Globus pallidus (tissue), 1 donor: Measurements from ENCODE around the gene QKI.
A peak's percentile ranks its signal among the peaks of the same experiment; 100 is the strongest.

ENCODE experiments used
- DNase-seq: peaks from one replicate; pipeline ENCODE4 v3.0.0-alpha.2; 2015; ENCODE audit warnings: low spot score

Gene QKI

DNA sequence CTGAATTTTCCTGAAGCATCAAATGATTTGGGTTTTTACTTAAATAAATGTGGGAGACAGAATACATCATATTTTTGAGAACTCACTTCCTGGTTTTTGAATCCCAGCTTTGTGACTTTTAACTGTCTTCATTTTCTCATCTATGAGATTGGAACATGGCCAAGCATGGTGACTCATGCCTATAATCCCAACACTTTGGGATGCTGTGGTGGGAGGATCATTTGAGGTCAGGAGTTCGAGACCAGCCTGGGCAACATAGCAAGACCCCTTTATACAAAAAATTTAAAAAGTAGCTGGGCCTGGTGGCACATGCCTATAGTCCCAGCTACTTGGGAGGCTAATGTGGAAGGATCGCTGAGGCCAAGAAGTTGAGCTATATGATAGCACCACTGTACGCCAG is 122.3 kb downstream of the QKI start:
- DNase-seq, result no peak

DNA sequence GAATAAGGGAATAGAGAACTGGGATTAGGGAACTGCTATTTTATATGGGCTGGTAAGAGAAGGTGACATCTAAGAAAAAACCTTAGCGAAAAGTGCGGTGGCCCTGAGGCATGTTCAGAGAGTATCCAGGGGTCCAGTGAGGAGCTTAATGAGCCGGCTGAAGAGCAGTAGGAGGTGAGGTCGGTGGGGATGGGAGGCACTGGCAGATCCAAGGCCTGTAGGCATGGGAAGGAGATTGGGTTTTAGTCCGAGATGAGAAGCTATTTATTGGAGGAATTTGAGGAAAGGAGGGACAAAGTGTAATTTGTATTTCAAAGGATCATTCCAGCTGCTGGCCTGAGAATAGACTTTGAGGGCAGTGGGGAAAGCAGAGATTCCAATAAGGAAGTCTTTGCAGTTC is 123.8 kb downstream of the QKI start:
- no peak for DNase-seq

DNA sequence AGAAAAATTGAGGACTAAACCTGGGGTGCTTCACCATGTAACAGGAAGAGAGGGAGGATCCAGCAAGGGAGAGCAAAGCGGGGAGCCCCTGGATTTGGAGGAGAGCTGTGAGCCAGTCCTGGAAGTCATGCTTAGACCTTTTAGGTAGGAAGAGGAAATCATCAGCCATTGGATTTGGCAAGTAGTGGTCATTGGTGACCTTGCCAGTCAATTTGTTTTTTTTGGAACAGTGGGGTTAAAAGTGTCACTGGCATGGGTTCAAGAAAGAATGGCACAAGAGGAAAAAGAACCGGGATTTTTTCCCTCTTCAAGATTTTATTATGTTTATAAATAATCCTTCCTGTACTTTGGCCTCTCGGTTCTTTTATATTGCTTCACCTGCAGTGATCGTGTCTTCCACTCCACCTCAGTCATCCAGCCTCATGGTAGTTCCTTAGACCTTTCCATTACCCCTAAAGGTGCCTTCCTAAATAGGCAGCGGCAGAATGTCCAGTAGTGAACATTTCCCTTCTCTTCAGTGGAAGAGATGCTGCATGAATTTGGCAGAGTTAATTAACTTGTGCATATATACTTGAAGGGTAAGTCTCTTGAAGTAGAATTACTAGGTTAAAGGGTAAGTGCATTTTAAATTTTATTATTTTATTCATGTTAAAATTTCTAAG is 124.7 kb downstream of the QKI start:
- DNase-seq, result no peak

DNA sequence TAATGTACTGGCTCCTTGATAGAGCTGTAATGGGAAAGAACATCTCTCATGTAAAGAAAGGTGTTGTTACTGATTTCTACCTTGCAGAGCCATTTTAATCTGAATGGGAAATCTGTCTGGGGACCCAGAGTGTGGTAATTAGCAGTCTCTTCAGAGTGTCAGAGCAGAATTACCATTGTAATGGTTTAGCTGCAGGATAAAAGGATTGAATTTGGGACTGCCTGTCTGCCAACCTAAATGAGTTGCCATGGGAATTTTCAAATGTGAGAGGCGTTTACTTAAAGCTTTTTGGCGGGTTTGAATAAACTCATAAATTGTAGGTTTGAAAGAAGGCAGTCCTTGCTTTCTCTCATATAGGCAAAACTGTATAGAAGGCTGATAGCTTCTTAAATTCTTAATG is 128.8 kb downstream of the QKI start:
- no peak for DNase-seq

DNA sequence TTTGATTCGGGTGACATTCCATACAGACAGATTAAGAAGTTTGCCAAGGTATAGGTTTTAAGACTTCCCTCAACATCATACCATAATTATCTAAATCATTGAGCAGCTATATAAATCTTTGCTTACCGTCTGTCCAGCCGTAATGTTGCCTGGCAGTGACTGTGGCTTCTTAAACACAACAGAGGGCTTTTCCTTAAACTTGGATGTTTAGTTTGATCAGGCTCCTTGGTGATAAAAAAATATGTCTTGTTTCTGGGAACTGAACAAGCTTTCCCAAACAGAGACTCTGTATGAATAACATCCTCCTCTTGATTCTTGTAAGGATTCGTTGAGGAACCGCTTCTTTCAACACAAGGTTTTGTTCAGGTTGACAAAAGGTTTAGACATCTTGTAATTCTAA is 130.9 kb downstream of the QKI start:
- DNase-seq, result no peak

DNA sequence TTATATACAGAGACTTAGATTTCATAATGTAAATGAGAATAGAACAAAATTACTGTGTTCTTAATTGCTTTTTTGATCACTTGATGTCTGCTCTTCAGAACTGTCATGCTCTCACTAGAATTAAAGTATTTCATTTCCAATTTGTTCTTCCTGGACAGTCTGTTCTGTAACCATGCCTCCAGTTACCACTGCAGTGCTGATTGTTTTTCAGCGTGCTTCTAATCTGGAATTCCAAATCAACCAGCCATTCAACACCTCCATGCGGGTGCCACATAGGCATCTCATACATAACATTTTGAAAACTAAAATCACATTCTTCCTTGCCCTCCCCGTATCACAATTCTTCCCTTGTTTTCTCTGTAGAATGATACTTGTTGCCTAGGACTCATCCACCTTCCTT is 132.8 kb downstream of the QKI start:
- no peak for DNase-seq

DNA sequence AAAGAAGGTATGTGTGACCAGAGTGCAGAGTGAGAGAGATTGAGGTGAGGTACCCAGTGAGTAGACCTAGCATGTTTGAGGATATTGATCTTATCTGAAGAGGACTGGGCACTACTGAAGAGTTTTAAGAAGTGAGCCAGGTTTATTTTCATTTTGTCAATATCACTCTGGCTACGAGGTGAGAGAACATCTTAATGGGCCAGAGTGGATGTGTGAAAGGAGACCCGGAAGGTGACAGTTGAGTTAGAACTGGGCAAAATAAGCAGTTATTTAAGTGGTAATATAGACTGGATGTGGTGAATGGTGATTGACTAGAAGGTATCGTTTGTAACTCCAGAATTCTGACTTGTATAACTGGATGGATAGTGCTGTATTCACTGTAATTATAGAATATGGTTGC is 134.1 kb downstream of the QKI start:
- DNase-seq, result no peak

DNA sequence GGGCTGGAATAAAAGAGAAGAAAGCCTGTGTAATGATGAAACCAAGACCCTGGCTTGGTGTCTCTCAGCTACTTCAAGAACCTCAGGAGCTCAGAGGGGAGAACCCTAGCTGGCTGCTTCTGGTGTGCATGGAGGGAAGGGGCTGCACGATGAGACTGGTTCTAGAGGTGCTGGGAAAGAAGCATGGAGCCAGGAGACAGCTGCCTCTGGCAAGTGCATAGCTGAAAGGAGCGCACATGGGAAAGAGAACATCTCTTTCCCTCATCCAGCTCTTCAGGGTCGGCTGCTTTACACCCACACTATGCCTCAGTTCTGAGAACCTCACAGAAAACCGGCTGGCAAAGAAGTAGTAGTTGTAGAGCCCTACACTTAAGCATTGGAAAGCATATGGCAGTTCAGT is 139.5 kb downstream of the QKI start:
- no peak for DNase-seq

DNA sequence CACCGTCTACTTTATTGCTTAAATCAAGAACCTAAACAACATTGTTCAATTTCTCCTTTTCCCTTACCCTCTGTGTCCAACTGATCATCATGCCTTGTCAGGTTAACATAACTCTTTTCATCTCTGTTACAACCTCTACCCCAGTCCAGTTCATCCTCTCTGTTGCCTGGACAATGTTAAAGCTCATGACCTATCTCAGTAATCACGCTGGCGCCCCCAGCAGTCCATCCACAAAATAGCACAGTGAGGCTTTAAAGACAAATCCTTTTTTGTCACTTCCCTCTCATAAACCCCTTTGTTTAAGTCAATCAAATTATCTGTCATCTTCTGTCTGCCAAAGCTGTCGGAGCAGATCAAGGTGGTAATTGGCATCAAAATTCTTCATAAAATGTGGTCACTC is 140.1 kb downstream of the QKI start:
- no peak for DNase-seq

DNA sequence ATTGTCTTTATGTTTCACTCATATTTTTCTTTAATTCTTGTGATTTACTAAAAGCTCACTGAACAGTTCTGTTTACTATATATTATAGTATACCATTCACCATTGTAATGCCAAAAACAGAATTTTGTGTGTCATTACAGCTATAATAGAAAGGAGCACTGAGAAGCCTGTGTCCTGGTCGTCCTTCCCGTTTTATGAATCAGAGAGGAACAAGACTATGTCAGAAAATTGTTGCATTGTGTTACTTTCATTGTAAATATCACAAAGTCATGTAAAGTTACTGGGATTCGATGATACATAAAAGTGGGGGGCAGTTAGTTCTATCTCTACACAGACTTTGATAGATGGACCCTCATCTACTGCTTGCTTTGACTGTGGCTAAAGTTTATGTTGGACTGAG is 145.1 kb downstream of the QKI start:
- no peak for DNase-seq

DNA sequence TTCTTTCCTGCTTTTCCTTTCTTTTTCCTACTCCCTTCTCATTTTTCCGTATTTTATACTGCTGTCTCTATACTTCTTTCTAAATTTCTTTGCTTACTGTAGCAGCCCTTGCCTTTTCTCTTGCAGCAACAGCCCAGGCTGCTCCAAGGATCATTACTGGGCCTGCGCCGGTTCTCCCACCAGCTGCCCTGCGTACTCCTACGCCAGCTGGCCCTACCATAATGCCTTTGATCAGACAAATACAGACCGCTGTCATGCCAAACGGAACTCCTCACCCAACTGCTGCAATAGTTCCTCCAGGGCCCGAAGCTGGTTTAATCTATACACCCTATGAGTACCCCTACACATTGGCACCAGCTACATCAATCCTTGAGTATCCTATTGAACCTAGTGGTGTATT is 148.8 kb downstream of the QKI start:
- no peak for DNase-seq

DNA sequence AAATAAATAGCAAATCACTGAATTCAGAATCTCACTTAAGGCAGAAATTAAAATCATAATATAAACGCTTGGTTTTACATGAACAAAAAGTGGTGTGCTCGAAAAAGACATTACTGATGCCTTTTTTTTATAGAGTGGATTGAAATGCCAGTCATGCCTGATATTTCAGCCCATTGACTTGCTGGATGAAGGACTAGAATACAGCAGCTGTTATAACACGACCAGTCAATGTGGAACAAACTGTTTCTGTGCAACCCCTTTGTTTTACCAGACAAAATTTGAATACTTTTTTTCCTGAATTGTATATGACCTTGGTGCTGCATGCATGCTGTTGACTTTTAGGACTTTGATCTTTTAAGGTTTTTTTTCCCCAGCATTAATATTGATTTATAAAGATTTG is 150.0 kb downstream of the QKI start:
- no peak for DNase-seq

DNA sequence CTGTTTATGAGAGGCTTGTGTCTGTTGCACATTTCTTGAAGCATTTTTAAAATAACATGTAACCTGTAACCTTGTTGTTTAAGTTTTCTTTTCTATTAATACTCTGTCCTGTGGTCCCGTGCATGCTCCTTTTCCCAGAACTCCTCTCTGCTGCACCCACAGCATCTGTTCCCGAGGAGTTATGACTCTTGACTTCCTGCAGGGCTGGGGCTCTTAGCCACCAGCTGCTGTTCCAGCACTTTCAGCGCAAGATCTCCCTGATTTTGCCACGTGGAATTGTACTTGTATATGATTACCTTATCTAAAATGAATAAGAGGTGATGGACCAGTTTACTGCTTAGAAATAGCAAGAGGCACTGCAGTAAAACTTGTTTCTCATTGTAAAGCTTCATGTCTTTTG is 150.6 kb downstream of the QKI start:
- DNase-seq, result no peak

DNA sequence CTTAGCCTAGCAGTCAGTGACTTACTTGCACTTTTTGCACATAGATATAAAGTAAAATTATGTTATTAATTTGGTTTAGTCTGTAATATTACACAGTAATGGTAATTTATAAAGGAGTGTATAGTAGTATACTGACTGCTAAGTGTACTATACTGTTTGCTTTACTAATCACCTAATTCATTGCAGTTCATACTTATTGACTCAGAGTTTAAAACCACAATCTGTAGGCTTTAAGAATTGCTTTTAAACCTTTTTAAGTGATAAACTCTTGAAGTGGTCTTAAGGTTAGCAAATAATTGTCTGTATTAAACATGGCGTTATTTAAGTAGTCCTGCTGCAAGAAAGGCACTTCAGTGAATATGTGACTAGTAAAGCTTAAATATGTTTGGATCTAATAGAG is 151.5 kb downstream of the QKI start:
- DNase-seq, result no peak

DNA sequence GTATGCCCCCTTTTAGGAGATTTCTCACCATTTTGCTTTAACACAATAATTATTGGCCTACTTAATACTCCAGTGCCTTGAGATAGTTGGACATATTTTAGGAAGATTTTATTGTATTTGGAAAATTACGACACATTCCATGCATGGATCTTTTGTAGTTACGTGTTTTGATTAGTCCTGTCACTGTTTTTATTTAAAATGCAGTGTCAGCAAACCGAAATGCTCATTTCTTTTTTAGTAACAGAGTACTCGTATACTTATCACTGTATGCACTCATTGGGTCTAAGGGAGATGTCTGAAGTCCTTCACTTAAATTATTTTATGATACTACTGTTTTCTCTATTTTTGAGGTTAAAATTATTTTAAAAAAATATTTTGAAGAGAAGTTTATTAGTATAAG is 153.8 kb downstream of the QKI start:
- DNase-seq, result no peak

DNA sequence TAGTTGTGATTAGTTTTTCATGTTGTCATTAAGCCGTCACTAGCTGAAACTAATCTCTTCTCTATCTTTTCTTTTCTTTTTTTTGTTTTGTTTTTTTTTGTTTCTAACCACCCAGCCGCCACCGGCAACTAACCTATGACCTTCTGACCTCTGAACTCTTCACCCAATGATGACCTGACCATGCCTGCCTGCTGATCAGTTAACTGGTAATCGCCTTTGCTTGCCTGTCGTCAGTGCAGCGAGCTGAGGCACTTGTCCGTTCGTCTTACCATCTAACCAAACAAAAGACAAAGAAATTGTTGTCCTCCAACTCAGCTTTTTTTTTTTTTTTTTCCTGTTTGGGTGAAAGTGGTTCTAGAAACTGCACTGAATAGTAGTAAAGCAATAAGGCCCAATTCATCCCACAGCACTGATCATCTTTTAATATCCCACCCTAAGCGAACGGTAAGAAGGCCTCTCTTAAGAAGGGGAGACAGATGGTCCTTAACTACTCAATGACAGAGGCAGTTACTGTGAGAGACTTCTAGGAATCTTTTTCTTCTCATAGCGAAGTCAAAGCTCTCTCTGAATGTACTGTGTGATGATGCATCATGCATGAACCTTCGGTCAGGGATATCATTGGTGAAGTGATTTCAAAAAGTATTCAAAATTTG is 156.2 kb downstream of the QKI start:
- DNase-seq, result peak; percentile 72

DNA sequence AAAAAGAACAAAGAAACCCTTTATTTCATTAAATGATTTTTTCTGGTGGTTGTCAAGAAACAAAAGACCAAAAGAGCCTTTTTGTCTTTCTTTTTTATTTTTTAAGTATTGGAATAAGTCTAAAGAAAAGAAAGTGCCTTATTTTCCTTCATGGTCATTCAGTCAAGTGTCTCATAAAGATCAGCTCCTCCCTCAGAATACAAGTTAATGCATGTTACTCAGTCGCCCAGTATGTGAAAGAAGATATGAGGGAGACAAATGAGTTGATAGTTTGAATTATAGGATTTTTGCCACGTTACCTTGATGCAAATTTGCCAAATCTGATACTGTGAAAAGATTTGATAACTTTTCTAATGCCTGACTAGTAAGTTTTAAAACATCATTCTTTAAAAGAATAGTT is 157.2 kb downstream of the QKI start:
- DNase-seq, result no peak

DNA sequence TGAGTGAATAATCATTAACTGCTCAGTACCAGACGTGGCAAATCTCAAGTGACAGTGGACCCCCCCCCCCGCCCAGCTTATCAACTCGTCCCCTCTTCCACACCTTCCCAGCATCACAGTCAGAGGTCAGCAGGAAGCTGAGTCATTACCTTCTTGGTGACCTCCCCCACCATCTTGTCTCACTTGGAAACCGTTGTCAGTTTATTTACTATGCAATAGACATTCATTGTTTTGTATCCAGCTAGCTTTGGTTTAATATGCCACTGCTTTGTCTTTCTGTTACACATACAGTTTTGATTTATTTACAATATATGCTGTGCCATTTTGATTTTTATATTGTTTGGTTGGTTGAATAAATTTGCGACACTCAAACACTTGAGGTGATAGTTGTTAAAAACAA is 158.1 kb downstream of the QKI start:
- DNase-seq, result no peak

DNA sequence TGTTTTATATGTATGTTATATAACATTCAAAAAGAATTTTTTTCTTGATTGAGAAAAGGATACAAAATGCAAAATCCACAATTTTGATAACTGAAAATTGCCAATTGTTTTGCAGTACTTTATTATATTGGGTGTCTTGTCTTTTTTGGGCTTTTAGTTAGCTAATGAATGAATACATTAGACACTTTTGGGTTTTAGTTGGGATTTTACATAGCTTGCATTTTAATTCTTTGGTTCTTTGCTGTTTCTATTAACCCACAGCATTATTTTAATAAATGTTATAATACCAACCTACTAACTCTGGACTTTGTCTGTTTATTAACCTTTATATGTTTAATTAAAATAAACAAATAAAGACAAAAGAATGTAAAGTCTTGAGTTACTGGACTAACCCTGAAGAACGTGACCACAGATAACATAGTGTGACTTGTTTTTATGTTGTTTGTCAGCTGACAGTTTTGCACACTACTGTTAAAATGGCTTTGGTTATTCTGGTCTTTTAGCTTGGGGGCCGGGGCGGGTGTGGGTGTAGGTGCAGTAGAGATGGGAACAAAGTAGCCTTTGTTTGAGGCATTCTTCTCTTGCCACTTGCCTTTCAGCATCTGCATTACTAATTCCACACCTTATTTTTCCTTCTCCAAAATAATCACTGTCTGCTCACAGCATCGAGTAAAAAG is 159.1 kb downstream of the QKI start:
- DNase-seq, result no peak

DNA sequence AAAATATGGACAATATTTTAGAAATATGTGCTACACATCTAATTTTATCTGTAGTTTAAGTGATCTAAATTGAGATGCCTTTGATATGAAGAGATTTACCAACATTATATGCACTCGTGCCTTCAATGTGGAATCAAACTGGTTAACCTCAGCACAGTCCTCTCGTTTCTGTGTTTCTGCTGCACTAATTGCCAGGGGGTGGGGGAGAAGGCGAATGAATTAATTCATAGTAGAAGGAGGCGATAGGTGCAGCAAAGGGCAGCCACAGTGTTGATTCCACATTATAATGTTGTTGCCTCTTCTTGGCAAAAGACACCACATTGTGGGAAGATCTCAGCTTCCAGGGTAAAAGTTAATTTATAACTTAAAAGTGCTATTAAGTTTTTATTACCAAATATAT is 161.6 kb downstream of the QKI start:
- DNase-seq, result no peak

DNA sequence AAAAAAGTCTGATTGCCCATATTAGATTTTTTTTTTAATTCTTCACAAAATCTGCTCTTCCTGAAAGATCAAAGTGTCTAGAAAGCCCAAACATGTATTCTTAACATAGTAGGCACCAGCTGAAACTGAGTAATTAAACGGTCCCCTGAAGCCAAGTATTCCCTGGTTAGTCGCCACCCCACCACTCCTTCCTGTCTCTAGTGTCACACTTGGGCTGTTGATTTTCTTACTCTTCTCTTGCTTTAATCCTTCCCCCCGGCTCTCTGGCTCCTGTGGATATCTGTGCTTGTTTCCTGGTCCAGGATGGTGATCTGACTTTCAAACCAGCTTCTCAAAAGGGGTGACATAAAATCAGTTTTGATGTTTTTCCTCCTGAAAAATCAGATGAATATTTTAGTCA is 162.9 kb downstream of the QKI start:
- no peak for DNase-seq

DNA sequence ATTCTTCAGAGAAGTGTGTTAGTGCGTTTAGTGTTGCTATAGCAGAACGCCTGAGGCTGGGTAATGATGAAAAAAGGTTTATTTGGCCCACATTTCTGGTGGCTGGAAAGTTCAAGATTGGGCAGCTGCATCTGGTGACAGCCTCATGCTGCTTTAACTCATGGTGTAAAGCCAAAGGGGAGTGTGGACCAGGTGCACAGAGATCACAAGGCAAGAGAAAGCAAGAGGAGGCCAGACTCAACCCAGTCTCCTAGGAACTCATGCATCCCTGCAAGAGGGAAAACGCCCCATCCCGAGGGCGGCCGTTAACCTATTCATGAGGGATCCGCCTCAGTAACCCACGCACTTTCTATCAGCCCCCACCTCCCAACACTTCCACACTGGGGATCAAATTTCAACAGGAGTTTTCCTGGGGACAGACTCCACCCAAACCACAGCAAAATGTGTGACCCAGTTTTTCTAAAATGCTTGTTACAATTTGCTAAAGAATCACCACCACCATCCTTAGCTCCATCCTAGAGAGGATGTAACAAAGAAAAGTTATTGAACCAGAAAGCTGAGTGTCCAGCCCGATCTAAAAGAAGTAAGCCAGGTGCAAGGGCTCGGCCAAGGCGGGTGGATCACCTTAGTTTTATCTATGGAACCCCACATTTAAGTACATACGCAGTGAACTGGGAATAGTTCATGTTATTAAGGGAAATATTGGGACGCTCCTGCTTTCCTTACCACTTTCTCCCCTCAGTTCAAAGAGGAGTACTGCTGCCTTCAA is 164.8 kb downstream of the QKI start:
- DNase-seq, result peak; percentile 80

DNA sequence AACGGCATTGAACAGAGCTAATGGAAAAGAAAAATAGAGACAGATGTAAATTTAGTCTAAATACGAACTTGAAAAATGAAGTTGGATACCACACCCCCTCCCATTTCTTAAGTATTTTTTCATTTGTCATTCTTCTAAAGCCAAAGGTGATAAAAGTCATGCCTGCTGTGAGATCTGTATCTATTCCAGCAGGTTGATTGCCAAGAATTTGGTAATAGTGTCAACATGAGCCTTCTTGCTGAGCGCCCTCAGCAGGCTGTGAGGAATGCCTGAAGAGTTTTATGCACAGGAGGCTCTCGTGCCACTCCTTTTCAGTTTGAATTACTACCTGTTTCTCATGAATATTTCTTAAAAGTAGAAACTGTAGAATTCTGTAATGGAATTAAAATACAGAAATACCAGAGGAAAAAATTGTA is 165.4 kb downstream of the QKI start:
- no peak for DNase-seq
